ENCODE results near the gene PTPN7.
A peak's percentile ranks its signal among the peaks of the same experiment; 100 is the strongest.
"Not testable (repeated sequence)": the region's sequence is repeated elsewhere in the genome, so short reads cannot be mapped to it uniquely, and the experiment has no call there.

Gene PTPN7

GRCh38 chr1:202192770-202193613 lies 32.6 kb upstream of the PTPN7 start:
- Histone ChIP-seq H3K36me3 (replicated peaks; ENCODE audit: low read depth, low read length) (no peaks in the 10 kb centered on the region), H3K79me2 (ENCODE audit: low read length) (no peaks in the 10 kb centered on the region), H3K27me3 (ENCODE audit: low read depth, low read length) (peaks cover 24% of the 10 kb centered on the region), H3K4me1 (ENCODE audit: low read length) (no peaks in the 10 kb centered on the region), H3K9me3 (ENCODE audit: insufficient read depth, low read length) (no peaks in the 10 kb centered on the region), H3K4me2 (ENCODE audit: low read length) (no peak overlapping the region), H3K27ac (ENCODE audit: low read length) (no peak overlapping the region), H3K9ac (ENCODE audit: low read length) (no peak overlapping the region), H3K4me3 (ENCODE audit: low read length) (no peak overlapping the region), H4K20me1 (ENCODE audit: insufficient read depth, low read length) (no peaks in the 10 kb centered on the region), H2AFZ (ENCODE audit: low read depth, low read length) (no peak overlapping the region)
- TF ChIP-seq EZH2phosphoT487 (IDR thresholded peaks at IDR 0.05; ENCODE audit: low read depth) (no peak), CTCF (IDR thresholded peaks at IDR 0.05; ENCODE audit: low read depth, low read length) (peak; percentile 82)

GRCh38 chr1:202191391-202191790 lies 31.0 kb upstream of the PTPN7 start:
- not testable (repeated sequence) for H3K4me1 ChIP-seq (ENCODE audit: low read length); H3K36me3 ChIP-seq (replicated peaks; ENCODE audit: low read depth, low read length); H3K4me2 ChIP-seq (ENCODE audit: low read length); H2AFZ ChIP-seq (ENCODE audit: low read depth, low read length); H3K9ac ChIP-seq (ENCODE audit: low read length); H4K20me1 ChIP-seq (ENCODE audit: insufficient read depth, low read length); H3K9me3 ChIP-seq (ENCODE audit: insufficient read depth, low read length); H3K4me3 ChIP-seq (ENCODE audit: low read length); H3K27ac ChIP-seq (ENCODE audit: low read length); H3K79me2 ChIP-seq (ENCODE audit: low read length)
- peaks cover 35% of the 10 kb centered on the region for H3K27me3 ChIP-seq (ENCODE audit: low read depth, low read length)

DNA sequence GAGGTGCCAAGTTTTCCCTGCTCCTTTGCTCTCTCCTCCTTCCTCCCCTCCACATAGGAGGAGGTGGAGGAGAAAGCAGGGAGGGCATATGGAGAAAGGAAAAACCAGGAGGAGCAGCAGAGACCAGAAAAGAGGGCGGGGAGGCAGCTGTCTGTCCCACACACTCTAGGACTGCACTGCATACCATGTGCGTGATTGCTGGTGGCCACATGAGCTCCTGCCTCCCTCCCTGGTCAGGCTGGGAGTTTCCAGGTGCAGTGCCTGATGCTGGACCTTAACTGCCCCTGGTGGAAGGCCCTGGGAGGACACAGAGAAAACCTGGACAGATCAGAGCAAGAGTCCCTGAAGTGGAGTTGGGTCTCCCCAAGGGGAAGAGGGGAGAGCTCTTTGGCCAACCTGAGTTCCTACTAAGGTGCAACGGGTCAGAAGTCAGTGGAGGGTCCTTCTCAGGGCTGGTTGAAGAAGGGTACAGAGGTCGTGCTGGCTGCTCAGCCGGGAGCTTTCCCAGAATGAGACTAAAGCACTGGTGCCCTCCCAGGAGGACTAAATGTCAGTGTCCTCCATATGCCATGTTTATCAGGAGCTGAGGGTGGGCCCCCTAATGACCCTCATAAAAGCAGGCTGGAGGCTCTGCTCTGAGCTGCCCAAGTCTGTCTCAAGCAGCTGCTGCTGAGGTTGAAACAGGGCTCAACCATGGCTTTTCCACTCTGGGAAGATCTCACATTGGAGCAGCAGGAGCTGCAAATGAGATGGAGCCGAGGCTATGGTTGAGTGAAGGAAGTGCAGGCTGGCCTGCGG lies 29.7 kb upstream of the PTPN7 start:
- Histone ChIP-seq H3K36me3 (replicated peaks; ENCODE audit: low read depth, low read length) (no peaks in the 10 kb centered on the region), H3K27ac (ENCODE audit: low read length) (no peak overlapping the region), H3K9me3 (ENCODE audit: insufficient read depth, low read length) (no peaks in the 10 kb centered on the region), H3K4me3 (ENCODE audit: low read length) (no peak overlapping the region), H3K9ac (ENCODE audit: low read length) (no peak overlapping the region), H3K4me1 (ENCODE audit: low read length) (no peaks in the 10 kb centered on the region), H3K79me2 (ENCODE audit: low read length) (no peaks in the 10 kb centered on the region), H4K20me1 (ENCODE audit: insufficient read depth, low read length) (no peaks in the 10 kb centered on the region), H3K27me3 (ENCODE audit: low read depth, low read length) (peaks cover 33% of the 10 kb centered on the region), H2AFZ (ENCODE audit: low read depth, low read length) (no peak overlapping the region), H3K4me2 (ENCODE audit: low read length) (no peak overlapping the region)
- TF ChIP-seq EZH2phosphoT487 (IDR thresholded peaks at IDR 0.05; ENCODE audit: low read depth) (no peak), CTCF (IDR thresholded peaks at IDR 0.05; ENCODE audit: low read depth, low read length) (no peak)

- H3K9me3 ChIP-seq (ENCODE audit: insufficient read depth, low read length) = no peaks in the 10 kb centered on the region
- no peak for TF ChIP-seq EZH2phosphoT487 (IDR thresholded peaks at IDR 0.05; ENCODE audit: low read depth)
- peak; percentile 67 for TF ChIP-seq CTCF (IDR thresholded peaks at IDR 0.05; ENCODE audit: low read depth, low read length)
- no peak overlapping the region for H2AFZ ChIP-seq (ENCODE audit: low read depth, low read length)
- H3K4me2 ChIP-seq (ENCODE audit: low read length) = no peak overlapping the region
- no peak overlapping the region for H3K4me3 ChIP-seq (ENCODE audit: low read length)
- no peaks in the 10 kb centered on the region for H3K79me2 ChIP-seq (ENCODE audit: low read length)
- no peak overlapping the region for H3K9ac ChIP-seq (ENCODE audit: low read length)
- H3K36me3 ChIP-seq (replicated peaks; ENCODE audit: low read depth, low read length) = no peaks in the 10 kb centered on the region
- H3K27ac ChIP-seq (ENCODE audit: low read length) = no peak overlapping the region
- no peaks in the 10 kb centered on the region for H4K20me1 ChIP-seq (ENCODE audit: insufficient read depth, low read length)
- H3K27me3 ChIP-seq (ENCODE audit: low read depth, low read length) = peaks cover 36% of the 10 kb centered on the region
- H3K4me1 ChIP-seq (ENCODE audit: low read length) = peaks cover 3% of the 10 kb centered on the region; the same call in 1 of the 2 replicates
Measured at GRCh38 chr1:202189001-202189790, 28.8 kb upstream of the PTPN7 start.

Measured in OCI-LY3 (cell line).